Measurements from ENCODE around the gene ZC3H18. TPM values are rescaled to one million over a fixed set of nuclear protein-coding genes. Genes with fewer than 3 reads are reported as not detected.

The ZC3H18 gene
- total RNA-seq, 5 donors from 2014 or later (not counting 1 experiment from before 2014, with no cell fraction given): 87.0 to 111 (median 91.5) TPM

GRCh38 chr16:88552815-88553214 is 17.4 kb upstream of the ZC3H18 start:
- Mint-ChIP-seq H3K4me1 (peaks cover 21 to 35% (median 23%) of the 10 kb centered on the region in 3 donors), H3K27ac (no peak overlapping the region), H3K9me3 (no peaks in the 10 kb centered on the region), H3K4me3 (no peak overlapping the region), H3K36me3 (no peaks in the 10 kb centered on the region), H3K27me3 (peaks cover 4 to 6% of the 10 kb centered on the region in 2 donors)
- H3K27ac ChIP-seq (ENCODE audit: low read length): no peak overlapping the region
- ChIA-PET CTCF (interaction anchor here in 1 of 2 donors (0.7 kb wide), 1 partner anchor 221 kb away, joined by 4 read pairs; no protein-coding TSS in a partner anchor), POLR2A (no interaction called here)
- 15% methylated on average over 13 of the region's 13 CpGs for WGBS (ENCODE audit: insufficient coverage)
- peaks cover 0 to 52% of the 10 kb centered on the region in 2 experiments for H3K27me3 ChIP-seq (replicated peaks in 1 of 2; ENCODE audit: control insufficient read depth in 2 of 2, extremely low read depth in 1 of 2, insufficient read depth in 2 of 2, low read length in 1 of 2)
- H3K9me3 ChIP-seq: no peaks in the 10 kb centered on the region
- H3K4me3 ChIP-seq (ENCODE audit: control insufficient read depth in 1 of 2, extremely low read depth in 1 of 2, low read length in 1 of 2): no peak overlapping the region
- no peak for ATAC-seq (replicated peaks in 1 of 4)
- no peaks in the 10 kb centered on the region for H3K36me3 ChIP-seq (ENCODE audit: control insufficient read depth in 2 of 2, extremely low read depth in 1 of 2, insufficient read depth in 1 of 2, low read length in 1 of 2)
- H3K4me1 ChIP-seq (ENCODE audit: control insufficient read depth in 1 of 2, extremely low read depth in 1 of 2, insufficient read depth in 2 of 2, low read length in 2 of 2): peaks cover 0 to 53% of the 10 kb centered on the region in 2 experiments
- DNase-seq: no peak

GRCh38 chr16:88553739-88554138 is 16.5 kb upstream of the ZC3H18 start:
- Mint-ChIP-seq H3K27ac (no peak overlapping the region), H3K36me3 (no peaks in the 10 kb centered on the region), H3K27me3 (peaks cover 3 to 4% of the 10 kb centered on the region in 2 donors), H3K4me3 (no peak overlapping the region), H3K9me3 (no peaks in the 10 kb centered on the region), H3K4me1 (peaks cover 17 to 31% (median 23%) of the 10 kb centered on the region in 3 donors)
- Histone ChIP-seq H3K27ac (ENCODE audit: low read length) (no peak overlapping the region), H3K36me3 (ENCODE audit: control insufficient read depth in 2 of 2, extremely low read depth in 1 of 2, insufficient read depth in 1 of 2, low read length in 1 of 2) (no peaks in the 10 kb centered on the region), H3K9me3 (no peaks in the 10 kb centered on the region), H3K4me3 (ENCODE audit: control insufficient read depth in 1 of 2, extremely low read depth in 1 of 2, low read length in 1 of 2) (no peak overlapping the region), H3K27me3 (replicated peaks in 1 of 2; ENCODE audit: control insufficient read depth in 2 of 2, extremely low read depth in 1 of 2, insufficient read depth in 2 of 2, low read length in 1 of 2) (peaks cover 0 to 54% of the 10 kb centered on the region in 2 experiments), H3K4me1 (ENCODE audit: control insufficient read depth in 1 of 2, extremely low read depth in 1 of 2, insufficient read depth in 2 of 2, low read length in 2 of 2) (peaks cover 0 to 45% of the 10 kb centered on the region in 2 experiments)
- CTCF ChIA-PET: interaction anchor here in 1 of 2 donors (0.7 to 0.8 kb wide), 2 partner anchors 96 to 1046 kb away, joined by 3 to 4 read pairs; no protein-coding TSS in a partner anchor
- DNase-seq (no peak), ATAC-seq (replicated peaks in 1 of 4) (no peak)
- POLR2A ChIA-PET: interaction anchor here in 1 of 2 donors (0.6 kb wide), 1 partner anchor 18 kb away, joined by 5 read pairs; no protein-coding TSS in a partner anchor
- 95% methylated on average over 2 of the region's 16 CpGs for WGBS (ENCODE audit: insufficient coverage)

GRCh38 chr16:88554711-88555264 is 15.4 kb upstream of the ZC3H18 start:
- no peak for DNase-seq
- POLR2A ChIA-PET: no interaction called here
- peaks cover 0 to 40% of the 10 kb centered on the region in 2 experiments for H3K4me1 ChIP-seq (ENCODE audit: control insufficient read depth in 1 of 2, extremely low read depth in 1 of 2, insufficient read depth in 2 of 2, low read length in 2 of 2)

GRCh38 chr16:88556294-88556988 is 13.8 kb upstream of the ZC3H18 start:
- no peak overlapping the region for H3K27ac ChIP-seq (ENCODE audit: low read length)
- Mint-ChIP-seq H3K9me3 (no peaks in the 10 kb centered on the region), H3K27ac (no peak overlapping the region), H3K4me3 (no peak overlapping the region), H3K27me3 (peaks cover 3 to 4% of the 10 kb centered on the region in 2 donors), H3K36me3 (no peaks in the 10 kb centered on the region), H3K4me1 (peaks cover 0 to 12% (median 9%) of the 10 kb centered on the region in 3 donors)
- H3K4me1 ChIP-seq (ENCODE audit: control insufficient read depth in 1 of 2, extremely low read depth in 1 of 2, insufficient read depth in 2 of 2, low read length in 2 of 2): peaks cover 0 to 24% of the 10 kb centered on the region in 2 experiments
- ATAC-seq (replicated peaks in 1 of 4) (no peak), DNase-seq (no peak)
- no peaks in the 10 kb centered on the region for H3K36me3 ChIP-seq (ENCODE audit: control insufficient read depth in 2 of 2, extremely low read depth in 1 of 2, insufficient read depth in 1 of 2, low read length in 1 of 2)
- H3K27me3 ChIP-seq (replicated peaks in 1 of 2; ENCODE audit: control insufficient read depth in 2 of 2, extremely low read depth in 1 of 2, insufficient read depth in 2 of 2, low read length in 1 of 2): peaks cover 0 to 70% of the 10 kb centered on the region in 2 experiments
- POLR2A ChIA-PET: no interaction called here
- H3K9me3 ChIP-seq: no peaks in the 10 kb centered on the region
- CTCF ChIA-PET: no interaction called here
- no peak overlapping the region for H3K4me3 ChIP-seq (ENCODE audit: control insufficient read depth in 1 of 2, extremely low read depth in 1 of 2, low read length in 1 of 2)
- 85% methylated on average over 5 of the region's 15 CpGs for WGBS (ENCODE audit: insufficient coverage)

More at GRCh38 chr16:88554711-88555264, 15.4 kb upstream of the ZC3H18 start:
- no peaks in the 10 kb centered on the region for H3K9me3 ChIP-seq
- H3K27ac ChIP-seq (ENCODE audit: low read length): no peak overlapping the region
- CTCF ChIA-PET: interaction anchor here in 1 of 2 donors (1.0 kb wide), 1 partner anchor 111 kb away, joined by 3 read pairs; no protein-coding TSS in a partner anchor
- H3K27me3 ChIP-seq (replicated peaks in 1 of 2; ENCODE audit: control insufficient read depth in 2 of 2, extremely low read depth in 1 of 2, insufficient read depth in 2 of 2, low read length in 1 of 2): peaks cover 0 to 60% of the 10 kb centered on the region in 2 experiments
- WGBS (ENCODE audit: insufficient coverage): 89% methylated on average over 12 of the region's 15 CpGs
- ATAC-seq (replicated peaks in 1 of 4): no peak
- H3K27ac Mint-ChIP-seq: peak overlapping the region in 1 of 2 donors; percentile 39
- H3K9me3 Mint-ChIP-seq: no peaks in the 10 kb centered on the region
- H3K4me1 Mint-ChIP-seq: peaks cover 8 to 24% (median 16%) of the 10 kb centered on the region in 3 donors
- no peak overlapping the region for H3K4me3 ChIP-seq (ENCODE audit: control insufficient read depth in 1 of 2, extremely low read depth in 1 of 2, low read length in 1 of 2)
- H3K36me3 ChIP-seq (ENCODE audit: control insufficient read depth in 2 of 2, extremely low read depth in 1 of 2, insufficient read depth in 1 of 2, low read length in 1 of 2): no peaks in the 10 kb centered on the region
- no peaks in the 10 kb centered on the region for H3K36me3 Mint-ChIP-seq
- H3K27me3 Mint-ChIP-seq: peaks cover 4 to 6% of the 10 kb centered on the region in 2 donors
- no peak overlapping the region for H3K4me3 Mint-ChIP-seq

- Mint-ChIP-seq H3K9me3 (no peaks in the 10 kb centered on the region), H3K27ac (no peak overlapping the region), H3K36me3 (no peaks in the 10 kb centered on the region), H3K4me3 (no peak overlapping the region), H3K27me3 (peaks cover 3 to 4% of the 10 kb centered on the region in 2 donors), H3K4me1 (peaks cover 3 to 6% (median 4%) of the 10 kb centered on the region in 3 donors)
- peak in 1 of 35 experiments; percentile 42 for DNase-seq
- CTCF ChIA-PET: interaction anchor here in 1 of 2 donors (0.9 kb wide), 1 partner anchor 11 kb away, joined by 3 read pairs; the partner anchor contains the start of gene ZC3H18
- 80% methylated on average over 17 of the region's 45 CpGs for WGBS (ENCODE audit: insufficient coverage)
- POLR2A ChIA-PET: interaction anchor here in 1 of 2 donors (0.7 kb wide), 1 partner anchor 169 kb away, joined by 3 read pairs; no protein-coding TSS in a partner anchor
- Histone ChIP-seq H3K4me1 (ENCODE audit: control insufficient read depth in 1 of 2, extremely low read depth in 1 of 2, insufficient read depth in 2 of 2, low read length in 2 of 2) (peaks cover 0 to 15% of the 10 kb centered on the region in 2 experiments), H3K27ac (ENCODE audit: low read length) (no peak overlapping the region), H3K9me3 (no peaks in the 10 kb centered on the region), H3K27me3 (replicated peaks in 1 of 2; ENCODE audit: control insufficient read depth in 2 of 2, extremely low read depth in 1 of 2, insufficient read depth in 2 of 2, low read length in 1 of 2) (peaks cover 0 to 70% of the 10 kb centered on the region in 2 experiments), H3K36me3 (ENCODE audit: control insufficient read depth in 2 of 2, extremely low read depth in 1 of 2, insufficient read depth in 1 of 2, low read length in 1 of 2) (no peaks in the 10 kb centered on the region), H3K4me3 (ENCODE audit: control insufficient read depth in 1 of 2, extremely low read depth in 1 of 2, low read length in 1 of 2) (no peak overlapping the region)
- ATAC-seq (replicated peaks in 1 of 4): peak in 1 of 4 experiments; percentile 47
These were observed 11.5 kb upstream of the ZC3H18 start for GRCh38 chr16:88558457-88559442.

Measured in T-cell (primary cell).